ENCODE results near the gene PRKG2.

Gene PRKG2

DNA sequence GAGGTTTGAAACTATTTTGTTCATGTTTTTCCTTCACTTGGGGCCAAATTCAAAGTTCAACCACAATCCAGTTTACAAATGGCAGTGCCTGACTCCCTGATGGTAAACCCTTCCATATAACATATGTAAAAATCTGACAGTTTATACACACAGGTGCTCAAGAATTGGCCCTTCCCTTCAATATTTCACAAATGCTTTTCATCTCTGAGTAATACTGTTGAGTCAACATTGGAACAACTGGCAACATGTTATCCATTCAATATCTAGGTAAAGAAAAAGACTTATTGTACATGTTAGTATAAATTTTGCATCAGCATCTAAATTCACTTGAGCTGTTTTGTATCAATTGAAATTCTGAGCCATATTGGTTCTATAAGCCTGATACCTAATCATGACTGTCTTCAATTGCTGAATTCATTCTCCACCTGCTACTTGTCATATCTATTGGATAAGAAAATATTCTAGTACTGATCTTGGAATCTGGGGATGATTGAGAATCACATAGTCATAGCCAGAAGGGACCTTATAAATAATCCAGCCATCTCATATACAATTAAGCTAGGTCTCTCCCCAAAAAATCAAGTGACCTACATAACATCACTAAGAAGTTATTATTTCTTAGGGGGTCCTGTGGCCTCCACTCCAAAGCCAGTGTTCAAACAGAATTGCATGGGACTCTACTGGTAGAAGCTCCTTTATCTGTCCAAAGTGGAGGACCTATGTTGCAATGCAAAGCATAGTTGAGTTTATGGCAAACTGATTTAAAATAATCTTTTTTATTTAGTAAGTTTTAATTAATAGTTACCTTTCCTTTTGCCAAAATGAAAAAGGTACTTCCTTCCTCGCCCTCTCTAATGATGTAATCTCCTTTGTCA lies 61.9 kb downstream of the PRKG2 start:
- no peak for DNase-seq

DNA sequence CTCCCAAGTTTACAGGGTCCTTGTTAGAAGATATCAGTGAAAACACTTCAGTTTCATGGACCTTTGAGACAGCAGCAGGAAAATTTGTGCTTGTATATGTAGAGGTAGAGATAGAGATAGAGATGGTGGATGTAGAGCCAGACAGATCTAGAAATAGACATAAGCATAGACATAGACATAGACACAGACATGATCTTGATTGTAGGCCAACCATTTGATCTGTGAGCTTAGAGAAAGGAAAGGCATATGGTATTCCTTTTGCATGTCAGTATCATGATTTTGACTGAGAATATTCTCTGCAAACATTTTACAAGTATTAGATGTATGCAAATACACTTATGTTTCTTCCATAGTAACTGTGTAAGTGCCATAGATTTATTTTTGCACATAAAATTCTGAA lies 65.0 kb downstream of the PRKG2 start:
- no peak for DNase-seq

DNA sequence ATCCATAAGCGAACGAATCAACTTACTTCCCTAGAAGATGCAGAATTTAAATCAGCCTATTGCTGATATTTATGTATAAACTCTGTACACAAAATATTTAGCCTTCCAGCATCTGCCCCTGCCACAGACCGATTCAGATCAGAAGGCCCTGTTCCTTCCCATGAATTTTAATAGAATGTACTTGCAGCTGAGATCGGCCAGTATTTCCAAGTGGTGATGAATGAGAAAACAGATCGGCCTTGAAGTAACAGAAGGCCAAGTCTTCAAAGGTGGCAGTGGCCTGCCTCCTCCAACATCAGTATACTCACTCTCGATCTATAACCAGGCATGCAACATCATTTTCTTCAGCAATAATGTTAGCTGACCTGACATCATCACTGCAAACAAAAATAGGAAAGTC lies 66.4 kb downstream of the PRKG2 start:
- DNase-seq = no peak

DNA sequence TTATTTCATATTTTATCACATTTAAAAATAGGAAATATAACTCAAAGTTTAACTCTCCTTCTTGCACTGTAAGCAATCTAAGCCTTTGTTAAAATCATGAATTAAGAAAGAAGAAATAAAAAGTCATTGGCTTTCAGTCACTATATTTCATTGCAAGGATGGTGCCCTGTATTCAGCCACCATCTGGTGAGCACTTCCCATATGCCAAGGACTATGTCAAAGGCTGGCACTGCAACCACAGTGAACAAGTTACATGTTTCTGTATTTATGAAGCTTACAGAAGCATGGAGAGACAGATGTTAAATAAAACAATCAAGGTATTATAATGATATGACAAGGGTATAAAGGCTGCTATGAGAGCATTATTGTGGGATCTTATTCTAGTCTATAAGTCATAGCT lies 68.6 kb downstream of the PRKG2 start:
- DNase-seq = no peak

DNA sequence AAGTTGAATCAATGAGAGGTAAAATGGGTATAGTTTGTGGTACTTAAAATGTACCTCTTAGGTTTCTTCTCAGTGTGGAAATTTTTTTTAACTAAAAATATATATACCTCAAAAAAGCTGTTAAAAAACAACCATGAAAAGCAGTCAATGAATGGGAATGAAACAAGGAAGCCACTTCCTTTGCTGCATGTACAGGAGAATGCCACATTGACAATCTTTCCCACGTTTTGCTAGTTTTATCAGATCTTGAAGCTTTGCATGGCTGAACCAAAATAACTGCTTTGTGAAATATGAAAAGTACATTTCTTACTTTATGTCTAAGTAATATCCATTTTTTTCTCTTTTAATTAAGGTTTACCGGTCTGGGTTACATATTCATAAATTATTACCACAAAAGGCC lies 71.8 kb downstream of the PRKG2 start:
- no peak for DNase-seq

DNA sequence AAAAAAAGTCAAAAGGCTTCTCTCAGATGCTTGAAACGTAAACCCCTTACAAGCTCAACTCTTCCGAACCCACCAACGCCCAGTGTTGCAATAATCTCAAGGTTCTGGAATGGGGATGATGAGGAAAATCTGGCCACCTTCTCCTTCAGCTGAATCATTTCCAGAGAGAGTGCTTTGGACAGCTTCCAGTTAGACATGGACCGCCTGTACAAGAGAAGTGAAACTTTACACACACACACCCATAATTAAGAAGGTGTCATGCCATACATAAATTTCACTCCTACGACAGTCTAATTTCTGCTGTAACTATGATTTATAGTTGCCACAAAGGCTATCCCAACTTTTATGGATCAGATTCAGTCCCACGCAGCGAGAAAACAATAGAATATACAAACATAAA lies 72.3 kb downstream of the PRKG2 start:
- DNase-seq = no peak

DNA sequence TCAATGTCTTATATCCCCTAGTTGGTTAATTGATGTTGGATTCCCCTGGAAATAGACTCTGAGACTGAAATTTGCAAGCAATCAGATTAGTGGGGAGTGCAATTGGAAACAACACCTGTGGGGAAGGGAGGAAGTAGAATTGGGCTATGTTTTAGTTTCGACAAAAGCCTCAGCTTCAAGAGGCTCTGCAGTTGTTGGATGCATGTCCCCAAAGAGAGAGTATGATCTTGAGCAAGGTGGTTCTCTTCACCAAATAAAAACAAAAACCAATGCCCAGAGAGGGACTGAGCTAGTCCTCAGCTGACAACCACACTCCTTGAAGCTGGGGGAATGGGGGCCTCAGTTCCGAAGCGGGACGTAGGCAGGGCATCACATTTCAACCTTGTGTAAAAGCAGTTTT lies 77.1 kb downstream of the PRKG2 start:
- no peak for DNase-seq

DNA sequence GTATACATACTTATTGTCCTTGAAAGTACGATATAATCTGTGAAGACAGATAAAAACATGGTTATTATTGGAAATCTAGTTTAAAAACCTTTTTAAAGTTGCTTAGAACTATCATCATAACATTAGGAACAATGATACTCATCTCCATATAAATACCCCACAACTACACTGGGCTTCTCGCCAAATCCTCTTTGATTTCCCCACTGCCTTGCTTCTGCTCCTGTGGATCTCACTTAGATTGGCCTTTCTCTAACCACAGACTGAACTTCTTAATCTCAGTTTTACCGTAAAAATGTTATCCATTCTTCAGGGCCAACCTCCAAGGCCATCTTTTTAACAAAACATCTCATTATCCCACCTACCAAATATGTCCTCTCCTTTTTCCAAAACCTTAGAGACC lies 77.6 kb downstream of the PRKG2 start:
- no peak for DNase-seq

DNA sequence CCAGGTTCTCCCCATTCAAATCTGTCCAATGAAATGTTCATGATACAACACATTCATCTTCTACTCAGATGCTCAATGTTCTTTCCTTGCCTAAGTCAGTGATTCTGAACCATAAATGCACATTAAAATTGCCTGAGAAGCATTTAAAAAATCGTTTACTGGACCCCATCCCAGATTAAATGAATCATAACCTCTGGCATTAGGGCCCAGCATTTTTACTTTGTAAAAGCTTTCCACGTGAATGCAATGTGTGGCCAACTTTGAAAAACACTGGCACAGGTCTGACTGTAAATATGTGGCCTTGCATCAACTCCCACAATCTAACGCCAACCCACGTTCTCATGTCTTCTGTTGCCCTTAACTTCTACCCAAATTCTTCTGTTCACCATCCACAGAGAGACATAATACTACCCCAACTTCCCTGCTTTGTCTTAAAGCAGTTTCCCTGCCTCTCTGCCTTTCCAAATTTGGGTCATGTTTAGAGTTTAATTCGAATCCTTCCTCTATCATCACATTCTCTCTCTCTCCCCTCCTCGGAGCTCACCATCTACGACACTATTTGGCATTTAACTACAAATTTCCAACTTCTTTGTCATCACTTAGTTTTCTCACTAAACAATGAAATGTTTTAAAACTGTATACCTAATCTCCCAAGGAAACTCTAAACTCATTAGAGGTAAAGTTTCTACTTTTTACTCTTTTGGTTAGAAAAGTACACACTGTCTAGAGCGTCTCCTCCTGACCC lies 78.7 kb downstream of the PRKG2 start:
- DNase-seq = peak; percentile 76

DNA sequence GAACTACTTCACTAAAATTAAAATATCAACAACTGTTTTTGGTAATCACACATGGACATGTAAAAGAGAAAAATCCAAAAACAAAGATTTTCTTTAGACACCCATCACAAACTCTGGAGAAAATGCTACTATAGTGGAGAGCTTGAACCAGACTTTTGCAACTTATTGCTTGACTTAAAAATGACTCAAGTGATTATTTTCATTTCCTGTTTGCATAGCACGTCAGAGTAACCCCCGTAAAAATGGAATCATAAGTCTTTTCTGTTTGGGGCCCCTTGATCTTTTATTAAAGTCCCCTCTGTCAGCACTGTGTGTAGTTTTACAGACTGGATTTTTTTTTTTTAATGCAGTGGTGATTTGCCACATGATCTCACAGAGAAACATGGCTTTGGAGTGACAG lies 79.5 kb downstream of the PRKG2 start:
- DNase-seq = peak; percentile 23

DNA sequence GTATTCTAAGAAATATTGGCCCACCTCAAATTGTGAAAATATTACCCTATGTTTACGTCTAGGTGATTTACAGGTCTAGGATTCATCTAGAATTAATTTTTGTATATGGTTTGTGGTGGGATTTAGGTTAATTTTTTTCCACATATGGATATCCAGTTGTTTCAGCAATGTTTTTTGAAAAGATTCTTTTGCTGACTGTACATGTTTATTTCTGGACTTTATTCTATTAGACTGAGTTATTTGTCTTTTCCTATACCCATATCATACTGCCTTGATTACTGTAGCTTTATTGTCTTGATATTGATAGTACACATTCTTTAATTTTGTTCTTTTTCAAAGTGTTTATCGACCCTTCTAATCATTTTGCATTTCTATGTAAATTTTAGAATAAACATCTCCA lies 83.5 kb downstream of the PRKG2 start:
- DNase-seq = no peak

DNA sequence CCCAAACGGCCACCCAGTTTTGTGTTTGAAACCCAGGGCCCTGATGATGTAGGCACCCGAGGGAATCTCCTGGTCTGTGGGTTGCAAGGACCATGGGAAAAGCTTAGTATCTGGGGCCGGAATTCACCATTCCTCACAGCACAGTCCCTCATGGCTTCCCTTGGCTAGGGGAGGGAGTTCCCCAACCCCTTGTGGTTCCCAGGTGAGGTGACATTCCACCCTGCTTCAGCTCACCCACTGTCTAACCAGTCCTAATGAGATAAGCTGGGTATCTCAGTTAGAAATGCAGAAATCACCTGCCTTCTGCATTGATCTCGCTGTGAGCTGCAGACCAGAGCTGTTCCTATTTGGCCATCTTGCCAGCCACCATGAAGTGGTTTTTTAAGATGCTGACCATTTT lies 84.0 kb downstream of the PRKG2 start:
- DNase-seq = no peak

DNA sequence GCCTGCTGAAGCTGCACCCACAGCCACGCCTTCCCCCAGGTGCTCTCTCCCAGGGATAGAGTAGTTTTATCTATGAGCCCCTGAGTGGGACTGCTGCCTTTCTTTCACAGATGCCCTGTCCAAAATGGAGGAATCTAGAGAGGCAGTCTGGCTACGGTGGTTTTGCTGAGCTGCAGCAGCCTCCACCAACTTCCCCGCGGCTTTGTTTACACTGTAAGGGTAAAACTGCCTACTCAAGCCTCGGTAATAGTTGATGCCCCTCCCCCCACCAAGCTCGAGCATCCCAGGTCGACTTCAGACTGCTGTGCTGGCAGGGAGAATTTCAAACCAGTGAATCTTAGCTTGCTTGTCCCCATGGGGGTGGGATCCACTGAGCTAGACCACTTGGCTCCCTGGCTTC lies 84.5 kb downstream of the PRKG2 start:
- no peak for DNase-seq

DNA sequence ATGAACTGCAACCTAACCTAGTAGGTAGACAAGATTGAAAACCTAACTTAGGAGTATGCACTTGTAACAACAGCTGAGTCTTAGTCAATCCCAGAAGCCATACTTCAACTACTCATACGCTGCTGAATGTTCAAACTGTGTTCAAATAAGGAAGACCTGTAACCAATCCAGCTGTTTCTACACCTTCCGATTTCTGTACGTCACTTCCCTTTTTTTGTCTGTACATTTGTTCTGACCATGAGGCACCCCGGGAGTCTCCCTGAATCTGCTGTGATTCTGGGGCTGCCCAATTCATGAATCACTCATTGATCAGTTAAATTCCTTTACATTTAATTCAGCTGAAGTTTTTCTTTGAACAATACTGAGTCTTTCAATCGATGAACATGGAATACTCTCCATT lies 95.0 kb downstream of the PRKG2 start:
- DNase-seq = no peak

DNA sequence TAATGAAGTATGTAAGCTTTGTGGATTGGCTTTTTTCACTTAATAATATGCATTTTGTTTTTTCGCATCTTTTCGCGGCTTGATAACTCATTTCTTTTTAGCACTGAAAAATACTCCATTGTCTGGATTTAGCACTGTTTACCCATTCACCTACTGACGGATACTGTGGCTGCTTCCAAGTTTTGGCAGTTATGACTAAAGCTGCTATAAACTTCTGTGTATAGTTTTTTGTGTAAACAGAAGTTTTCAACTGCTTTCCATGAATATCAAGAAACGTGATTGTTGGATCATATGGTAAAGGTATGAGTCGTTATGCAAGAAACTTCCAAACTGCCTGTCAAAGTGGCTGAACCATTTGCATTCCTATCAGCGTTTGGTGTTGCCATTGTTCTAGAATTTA lies 96.9 kb downstream of the PRKG2 start:
- no peak for DNase-seq

DNA sequence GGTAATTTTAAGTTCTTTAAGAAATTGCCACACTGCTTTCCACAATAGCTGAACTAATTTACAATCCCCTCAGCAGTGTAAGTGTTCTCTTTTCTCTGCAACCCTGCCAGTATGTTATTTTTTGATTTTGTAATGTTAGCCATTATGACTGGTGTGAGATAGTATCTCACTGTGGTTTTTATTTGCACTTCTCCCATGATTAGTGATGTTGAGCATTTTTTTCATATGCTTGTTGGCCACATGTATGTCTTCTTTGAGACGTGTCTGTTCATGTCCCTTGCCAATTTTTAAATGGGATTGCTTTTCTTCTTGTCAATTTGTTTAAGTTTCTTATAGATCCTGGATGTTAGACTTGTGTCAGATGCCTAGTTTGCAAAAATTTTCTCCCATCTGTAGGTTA lies 98.5 kb downstream of the PRKG2 start:
- DNase-seq = no peak

DNA sequence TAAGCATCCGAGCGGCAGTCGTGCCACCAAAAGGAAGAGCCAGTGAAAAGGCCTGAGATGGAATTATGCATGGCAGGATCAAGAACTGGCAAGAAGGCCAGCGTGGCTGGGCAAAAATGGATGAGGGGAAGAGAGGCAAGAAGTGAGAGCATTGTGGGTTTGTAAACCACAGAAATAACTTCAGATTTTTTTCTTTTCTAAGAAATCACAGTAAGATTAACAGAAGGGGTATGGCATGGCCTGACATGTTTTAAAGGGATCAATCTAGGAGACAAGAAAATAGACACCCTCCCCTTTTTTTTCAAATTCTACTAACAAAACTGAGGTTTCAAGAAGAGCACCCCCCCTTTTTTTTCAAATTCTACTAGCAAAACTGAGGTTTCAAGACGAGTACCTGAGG lies 102.0 kb downstream of the PRKG2 start:
- no peak for DNase-seq

DNA sequence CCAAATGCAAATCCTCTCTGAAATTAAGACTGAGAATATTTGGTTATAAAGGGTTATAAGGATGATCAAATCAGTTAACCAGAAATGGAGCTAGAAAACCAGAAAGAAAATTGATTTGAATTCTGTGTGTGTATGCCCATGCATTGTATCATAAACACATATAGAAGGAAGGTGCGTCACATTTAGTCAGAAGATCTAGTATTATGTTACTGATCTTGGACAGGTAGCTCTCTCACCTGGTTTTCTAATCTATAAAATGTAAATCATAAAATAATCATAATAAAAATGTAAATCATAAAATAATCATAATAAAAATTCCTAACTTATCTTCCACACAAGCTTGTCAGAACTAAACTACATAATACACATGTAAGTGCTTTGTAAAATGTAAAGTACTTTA lies 105.7 kb downstream of the PRKG2 start:
- no peak for DNase-seq

DNA sequence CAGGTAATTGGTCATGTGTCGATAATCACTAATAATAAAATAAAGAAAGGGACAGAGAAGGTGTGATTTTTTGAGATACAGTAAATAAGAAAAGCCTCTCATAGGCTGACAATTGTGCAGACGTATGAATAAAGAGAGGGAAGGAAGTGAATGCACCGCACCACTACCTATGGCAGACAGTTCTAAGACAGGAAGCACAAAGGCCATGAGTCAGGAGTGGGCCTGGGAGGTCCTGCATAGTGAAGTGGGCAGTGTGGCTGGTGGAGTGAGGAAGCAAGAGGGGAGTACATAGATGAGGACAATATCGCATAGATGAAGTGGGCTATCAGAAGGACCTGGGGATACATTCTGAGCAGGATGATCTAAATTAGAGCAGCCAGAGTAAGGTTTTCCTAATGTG lies 108.9 kb downstream of the PRKG2 start:
- DNase-seq = no peak

DNA sequence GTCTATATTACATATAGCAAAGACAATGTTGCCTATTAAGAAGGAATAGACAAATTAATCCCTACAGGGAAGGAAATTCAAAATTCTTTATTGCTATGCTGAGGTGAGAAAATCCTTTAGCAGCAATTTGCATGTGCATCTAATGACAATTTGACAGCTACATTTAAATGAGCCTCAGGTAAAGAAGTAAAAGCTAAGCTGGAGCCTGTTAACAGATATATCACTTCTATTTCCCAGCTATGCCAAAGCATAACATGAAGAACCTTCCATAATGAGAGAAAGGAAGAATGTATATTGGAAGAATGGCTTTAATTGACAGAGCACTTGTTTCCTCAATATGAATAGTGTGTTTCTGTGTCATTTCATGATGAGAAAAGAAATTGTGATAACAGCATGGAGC lies 112.9 kb downstream of the PRKG2 start:
- no peak for DNase-seq

DNA sequence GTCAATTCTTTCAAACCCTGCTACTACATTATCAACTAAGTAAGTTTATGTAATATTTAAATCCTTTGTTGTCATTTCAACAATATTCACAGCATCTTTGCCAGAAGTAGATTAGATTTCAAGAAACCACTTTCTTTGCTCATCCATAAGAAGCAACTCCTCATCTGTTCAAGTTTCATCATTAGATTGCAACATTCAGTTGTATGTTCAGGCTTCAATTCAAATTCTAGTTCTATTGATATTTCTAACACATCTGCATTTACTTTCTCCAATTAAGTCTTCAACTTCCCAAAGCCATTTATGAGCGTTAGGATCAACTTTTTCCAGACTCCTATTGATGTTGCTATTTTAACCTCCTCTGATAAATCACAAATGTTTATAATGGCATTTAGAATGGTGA lies 118.5 kb downstream of the PRKG2 start:
- DNase-seq = no peak

DNA sequence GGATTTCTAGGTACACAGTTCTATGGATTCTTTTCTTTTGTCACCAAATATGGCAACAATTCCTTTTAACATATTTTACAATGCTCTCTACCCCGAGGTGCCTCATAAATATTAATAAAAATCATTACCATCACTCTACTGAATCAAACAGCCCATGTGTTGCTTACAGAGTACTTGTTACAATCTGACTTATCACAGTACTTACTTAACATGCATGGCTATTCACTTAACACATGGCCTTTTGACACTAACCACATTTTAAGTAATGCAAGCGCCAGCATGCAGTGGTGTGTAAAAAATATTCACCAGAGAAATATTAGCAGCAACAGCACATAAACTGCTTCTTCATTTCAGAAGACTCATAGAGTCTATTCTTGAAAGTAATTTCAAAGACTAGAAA lies 119.6 kb downstream of the PRKG2 start:
- DNase-seq = no peak

DNA sequence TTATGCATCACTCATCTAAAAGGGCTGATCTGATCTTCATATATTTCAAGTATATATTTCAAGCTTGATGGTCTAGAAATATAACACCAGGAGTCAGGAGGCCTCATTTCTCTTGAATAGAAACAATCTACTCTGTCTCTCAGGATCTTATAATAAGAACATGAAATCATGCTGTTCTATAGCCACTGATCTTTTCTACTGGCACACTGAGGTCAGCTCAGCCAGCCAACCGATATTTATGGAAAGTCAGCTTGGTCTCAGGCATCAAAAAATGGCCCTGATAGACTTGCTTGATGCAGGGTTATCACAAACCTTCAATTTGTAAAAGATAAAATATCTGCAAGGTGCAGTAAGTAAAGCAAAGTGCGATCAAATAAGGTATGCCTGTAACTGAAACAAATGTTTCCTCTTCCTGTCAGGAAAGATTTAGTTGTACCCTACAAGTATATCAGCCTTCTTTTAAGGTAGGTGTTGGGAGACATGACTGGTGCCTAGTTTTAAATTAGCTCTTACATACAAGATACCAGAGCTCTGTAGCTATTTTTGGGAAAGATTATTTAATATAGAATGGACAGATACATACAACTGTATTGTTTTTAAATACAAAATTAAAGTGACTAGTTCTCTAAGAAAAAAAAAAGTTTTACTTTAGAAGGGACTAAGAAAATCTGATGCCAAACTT lies 121.2 kb downstream of the PRKG2 start:
- no peak for DNase-seq

DNA sequence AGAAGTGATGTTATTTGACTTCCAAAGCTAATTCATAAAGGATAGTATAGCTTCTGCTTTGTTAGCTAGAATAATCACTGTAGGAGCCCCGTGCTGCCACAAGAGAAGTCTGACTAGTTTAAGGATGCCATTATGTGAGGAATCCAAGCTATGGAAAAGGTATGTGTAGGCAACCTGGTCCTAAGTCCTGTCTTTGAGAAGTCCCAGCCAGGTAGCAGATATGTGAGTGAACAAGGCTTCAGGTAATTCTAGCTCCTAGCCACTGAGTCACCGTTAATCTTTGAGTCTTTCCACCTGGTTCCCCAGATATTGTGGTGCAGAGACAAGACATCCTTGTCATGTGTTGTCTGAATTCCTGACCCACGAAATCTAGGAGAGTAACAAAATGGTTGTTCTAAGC lies 129.0 kb downstream of the PRKG2 start:
- no peak for DNase-seq
